Ramos (cell line): Measurements from ENCODE around the gene CABLES2.

Experiments used
- in situ Hi-C: fragments of 300-500 bp; cut with MboI; formaldehyde crosslinking; loops from one replicate; pipeline ENCODE4 v1.14.3; 2022; ENCODE audit warnings: low sequenced_read_pairs; ENCODE audit not compliant: unreplicated experiment

Gene CABLES2

GRCh38 chr20:62420846-62421715, 14.0 kb upstream of the CABLES2 start:
- in situ Hi-C loops: no loop called here

- in situ Hi-C loops: no loop called here
Measured at GRCh38 chr20:62419759-62420158, 12.7 kb upstream of the CABLES2 start.

- in situ Hi-C loops: no loop called here
Measured at GRCh38 chr20:62418709-62419487, 11.8 kb upstream of the CABLES2 start.

DNA sequence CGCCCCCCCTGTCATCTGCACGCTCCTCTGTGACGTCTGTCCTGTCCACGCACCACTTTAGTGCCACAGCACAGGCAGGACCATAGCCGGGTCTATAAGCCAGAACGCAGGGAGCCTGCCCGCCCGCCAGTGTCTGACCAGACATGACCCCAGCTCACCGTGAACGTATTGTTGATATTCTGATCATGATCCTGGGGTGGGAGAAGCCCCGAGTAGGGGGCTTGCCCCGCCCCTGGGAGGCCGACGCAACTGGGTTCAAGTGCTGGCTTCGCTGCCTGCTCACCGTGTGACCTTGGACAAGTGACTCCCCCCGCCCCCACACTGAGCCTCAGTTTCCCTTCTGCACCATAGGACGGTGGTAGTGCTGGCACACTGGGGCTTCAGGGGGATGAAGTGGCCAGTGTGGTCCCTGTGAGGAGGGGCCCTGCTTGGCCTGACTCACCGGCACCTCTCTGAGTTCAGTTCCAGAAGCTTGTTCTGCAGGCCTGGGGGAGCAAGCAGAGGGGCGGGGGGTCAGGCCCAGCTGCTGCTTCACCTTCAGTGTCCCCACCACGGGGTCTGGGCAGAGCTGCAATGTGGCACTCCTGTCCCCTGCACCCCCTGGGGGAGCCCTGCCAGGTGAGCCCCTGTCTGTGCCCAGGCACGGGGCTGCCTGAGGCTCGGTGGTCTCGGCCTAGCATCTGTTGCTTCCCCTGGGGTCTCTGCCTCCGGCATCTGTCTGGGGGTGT, 11.1 kb upstream of the CABLES2 start:
- in situ Hi-C loops: no loop called here

DNA sequence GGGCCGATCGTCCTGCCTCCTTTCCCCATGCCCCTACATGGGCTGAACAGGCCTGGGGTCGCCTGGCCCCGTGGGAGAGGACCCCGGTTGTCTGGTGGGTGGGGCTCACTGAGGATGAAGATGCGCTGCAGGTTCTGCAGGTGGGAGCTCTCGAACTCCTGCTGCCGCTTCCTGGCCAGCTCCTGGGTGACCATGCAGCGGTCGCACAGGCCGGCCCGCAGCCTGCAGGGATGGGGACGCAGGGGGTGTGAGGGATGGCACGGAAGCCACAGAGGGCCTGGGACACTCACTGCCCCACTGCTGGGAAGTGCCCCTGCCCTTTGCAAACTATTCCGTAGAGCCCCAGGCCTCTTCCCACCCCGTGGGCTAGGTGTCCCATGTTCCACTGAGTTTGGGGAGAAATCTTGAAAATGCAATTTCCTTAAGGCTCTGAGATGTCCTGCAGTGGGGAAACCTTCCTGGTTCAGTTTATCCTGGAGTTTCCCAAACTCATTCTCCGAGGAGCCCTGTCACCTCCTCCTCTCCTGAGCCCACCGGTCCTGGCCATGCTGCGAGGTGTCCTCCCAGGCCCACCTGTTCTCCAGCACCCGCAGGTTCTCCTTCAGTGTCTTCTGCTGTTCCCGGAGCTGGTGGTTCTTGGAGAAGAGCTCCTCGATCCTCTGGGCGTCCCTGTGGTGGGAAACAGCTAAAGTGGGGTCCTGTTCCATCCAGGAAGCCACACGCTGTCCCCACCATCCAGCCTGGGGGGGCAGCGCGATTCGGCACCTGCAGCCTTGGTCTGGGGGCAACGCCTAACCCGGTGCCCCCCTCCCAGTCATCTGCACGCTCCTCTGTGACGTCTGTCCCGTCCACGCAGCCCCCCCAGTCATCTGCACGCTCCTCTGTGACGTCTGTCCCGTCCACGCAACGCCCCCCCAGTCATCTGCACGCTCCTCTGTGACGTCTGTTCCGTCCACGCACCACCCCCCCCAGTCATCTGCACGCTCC, 9.9 kb upstream of the CABLES2 start:
- in situ Hi-C loops: no loop called here

DNA sequence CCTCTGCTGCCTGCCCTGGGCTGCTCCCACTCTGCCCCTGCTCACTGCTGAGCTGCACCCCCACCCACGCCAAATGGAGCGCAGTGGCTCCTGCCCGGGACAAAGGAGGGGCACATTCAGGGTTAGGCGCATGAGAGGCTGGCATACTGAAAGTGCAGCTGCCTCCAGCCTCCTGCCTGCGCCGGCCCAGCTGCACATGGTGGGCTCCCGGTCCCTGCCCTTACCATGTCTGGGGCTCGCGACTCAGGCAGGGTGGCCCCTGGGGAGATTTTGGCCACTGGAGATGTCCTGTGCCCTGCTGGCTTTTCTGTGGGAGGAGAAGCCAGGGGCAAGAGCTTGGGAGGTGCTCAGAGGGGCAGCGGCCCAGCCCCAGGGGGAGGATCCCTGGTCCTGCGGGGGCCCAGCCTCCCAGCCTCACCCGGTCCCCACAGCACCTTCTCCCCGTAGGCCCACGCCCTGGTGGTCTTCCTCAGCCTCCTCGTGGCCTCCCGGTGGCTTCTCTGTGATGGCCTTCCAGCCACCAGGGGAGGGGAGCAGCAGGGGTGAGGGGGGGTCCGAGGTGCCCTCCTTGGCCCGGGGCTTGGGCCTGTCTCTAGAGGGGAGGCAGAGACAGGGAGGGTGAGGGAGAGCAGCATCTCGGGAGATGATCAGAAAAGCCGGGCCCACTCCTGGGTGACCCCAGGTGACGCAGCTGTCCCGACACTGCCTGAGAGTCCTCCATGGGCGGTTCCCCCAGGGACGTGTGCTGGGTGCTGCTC, 8.4 kb upstream of the CABLES2 start:
- in situ Hi-C loops: no loop called here

GRCh38 chr20:62413896-62414481, 6.9 kb upstream of the CABLES2 start:
- in situ Hi-C loops: no loop called here

DNA sequence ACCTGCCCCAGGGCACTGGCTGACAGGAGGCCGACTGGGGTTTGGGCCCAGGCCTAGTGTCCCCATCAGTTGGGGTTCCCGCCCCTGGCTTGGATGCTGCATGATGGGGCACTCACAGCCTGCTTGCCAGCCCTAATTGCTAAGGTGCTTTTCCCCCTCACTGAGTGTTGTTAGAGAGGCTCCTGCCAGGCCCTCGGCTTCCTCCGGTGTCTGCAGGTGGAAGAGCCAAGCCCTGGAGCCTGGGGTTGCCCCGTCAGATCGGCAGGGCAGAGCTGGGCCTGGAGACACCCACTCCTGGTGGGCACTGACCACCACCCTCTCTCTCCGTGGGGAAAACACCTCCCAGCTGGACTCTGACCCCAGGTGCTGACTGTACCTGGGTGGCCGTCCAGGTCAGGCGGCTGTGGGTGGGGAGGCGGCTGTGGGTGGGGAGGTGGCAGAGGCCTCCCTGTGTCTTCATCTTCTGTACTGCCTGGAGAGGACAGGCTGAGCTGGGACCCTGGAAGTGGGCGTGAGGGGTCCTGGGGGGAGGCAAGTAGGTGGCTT, 6.0 kb upstream of the CABLES2 start:
- in situ Hi-C loops: no loop called here

- in situ Hi-C loops: no loop called here
Measured at GRCh38 chr20:62412194-62413024, 5.3 kb upstream of the CABLES2 start.

DNA sequence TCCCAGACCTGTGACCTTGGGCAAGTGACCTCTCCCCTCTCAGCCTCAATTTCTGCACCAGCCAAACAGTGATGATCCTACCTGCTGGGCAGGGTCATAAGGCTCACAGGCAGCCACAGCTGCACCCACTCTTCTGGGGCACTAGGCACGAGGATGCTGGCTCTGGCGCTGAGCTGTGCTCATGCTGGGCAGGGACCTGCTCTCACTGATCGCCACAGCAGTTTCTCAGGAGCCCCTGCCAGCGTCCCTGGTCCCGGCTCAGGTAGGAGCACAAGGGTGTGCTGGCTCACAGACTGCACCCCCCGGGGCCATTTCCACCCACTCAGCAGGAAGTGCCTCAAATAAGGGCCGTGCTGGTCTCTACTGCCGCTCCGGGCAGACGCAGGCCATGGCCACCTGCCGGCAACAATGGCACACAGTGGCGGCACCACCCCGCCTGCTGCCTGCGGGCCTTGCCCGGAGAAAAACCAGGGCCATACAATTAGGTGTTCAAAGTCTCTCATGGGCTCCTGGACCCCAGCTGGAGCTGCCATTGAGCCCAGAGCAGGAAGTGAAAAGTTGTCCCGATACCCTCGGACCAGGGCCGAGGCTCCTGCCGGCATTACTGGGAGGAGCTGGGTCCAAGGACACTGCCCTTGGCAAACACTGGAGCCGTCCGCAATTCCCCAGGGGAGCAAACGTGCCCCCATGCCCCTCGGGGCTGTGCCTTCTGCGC, 4.6 kb upstream of the CABLES2 start:
- in situ Hi-C loops: no loop called here

DNA sequence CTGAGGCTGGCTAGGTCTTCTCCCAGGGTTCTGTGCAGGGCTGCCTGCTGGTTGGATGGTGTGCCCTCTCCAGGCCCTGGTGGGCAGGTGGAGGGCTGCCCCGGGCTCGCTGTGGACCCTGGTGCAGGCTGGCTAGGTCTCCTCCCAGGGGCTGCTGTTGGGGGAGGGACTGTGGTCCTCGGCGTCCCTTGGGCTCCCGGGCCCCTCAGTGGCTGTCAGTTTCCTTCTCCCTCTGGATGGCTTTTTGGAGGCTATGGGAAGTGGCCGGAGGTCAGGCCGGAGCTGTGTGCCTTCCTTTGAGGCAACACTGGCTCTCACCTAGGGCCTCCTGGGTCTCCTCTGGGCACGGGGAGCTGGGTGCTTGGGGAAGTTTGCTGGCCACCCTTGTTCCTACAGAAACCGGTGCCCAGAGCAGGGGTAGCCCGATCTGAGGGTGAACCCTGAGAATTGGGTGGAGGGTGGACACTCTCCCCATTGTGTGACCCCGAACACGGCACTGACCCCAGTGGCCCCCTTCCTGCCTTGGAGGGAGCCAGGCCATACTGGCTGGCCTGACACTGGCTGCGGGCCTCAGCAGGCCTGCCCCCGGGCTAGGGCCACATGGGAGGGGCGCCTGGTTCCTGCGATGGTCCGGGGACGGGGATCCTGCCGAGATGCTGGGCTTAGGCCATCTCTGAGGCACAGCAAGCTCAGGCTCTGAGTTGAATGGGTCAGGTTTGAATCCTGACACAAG, 3.8 kb upstream of the CABLES2 start:
- in situ Hi-C loops: no loop called here

DNA sequence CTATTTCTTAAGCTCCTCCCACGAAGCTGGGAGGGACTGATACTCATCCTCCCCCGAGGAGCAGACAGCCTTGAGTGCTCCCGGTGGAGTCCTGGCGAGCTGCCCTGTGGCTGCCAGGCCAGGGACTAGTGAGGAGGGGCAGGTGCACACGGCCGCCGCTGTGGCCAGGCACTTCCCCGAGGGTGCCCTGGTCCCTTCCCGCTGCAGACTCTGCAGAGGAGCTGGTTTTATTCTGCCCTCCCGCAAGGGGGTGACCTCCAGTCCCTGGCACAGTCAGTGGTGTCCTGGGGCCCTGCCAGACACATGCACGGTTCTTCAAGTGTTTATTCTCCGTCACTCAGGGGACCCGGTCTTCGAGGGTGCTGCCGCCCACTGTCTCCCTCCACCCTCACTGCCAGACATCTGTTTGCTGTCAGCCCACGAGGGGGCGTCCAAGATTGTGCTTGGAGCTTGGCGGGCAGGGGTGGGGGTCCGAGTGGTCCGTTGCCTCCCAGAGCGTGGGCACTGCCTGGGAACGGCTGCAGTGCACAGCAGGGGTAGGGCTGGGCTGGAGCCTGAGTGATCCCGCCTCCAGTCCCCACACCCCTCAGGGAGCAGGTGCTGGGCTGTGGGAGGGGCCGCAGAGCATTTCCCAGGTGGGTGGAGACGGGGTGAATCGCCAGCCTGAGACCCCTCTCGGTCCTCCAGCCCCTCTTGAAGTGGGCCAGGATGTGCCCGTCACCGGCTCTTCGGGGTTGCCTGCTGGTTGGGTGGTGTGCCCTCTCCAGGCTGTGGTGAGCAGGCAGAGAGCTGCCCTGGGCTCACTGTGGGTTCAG, 3.1 kb upstream of the CABLES2 start:
- in situ Hi-C loops: loop anchor here (10.0 kb wide), 1 partner anchor 385 kb away; the partner anchor contains the start of gene MRGBP

DNA sequence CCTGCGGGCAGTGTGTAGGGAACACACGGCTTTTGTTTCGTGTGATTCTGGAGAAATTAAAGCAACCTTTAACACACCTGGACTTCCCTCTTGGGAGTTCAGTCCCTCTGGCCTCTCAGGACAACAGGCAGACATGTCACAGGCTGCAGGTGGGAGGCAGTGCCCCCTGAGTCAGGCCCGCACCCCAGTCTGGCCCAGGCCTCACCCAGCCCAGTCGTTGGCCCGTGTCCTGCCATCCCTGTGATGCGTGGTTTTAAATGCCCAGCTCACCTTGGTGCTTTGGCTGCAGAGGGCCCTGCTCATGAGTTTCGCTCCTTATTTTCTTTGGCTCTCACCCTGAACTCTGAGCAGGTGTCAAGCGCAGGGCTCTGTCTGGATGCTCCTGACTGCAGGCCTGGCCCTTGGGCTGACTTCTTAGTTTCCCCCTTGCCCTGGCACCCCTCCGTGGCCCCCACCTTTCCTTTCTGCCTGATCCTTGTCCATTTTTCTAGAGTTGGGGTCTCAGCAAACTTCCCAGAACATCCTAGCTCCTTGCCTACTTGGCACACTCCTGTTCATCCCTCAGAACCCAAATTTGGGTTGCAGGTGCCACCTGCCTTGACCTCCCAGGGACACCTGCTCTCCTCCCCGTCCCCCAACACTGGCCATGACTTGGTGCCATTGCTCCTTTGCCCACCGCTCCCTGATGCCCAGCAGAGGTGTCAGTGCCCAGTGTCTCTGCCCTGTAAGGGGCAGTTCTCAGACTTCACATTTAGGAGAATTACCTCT, 2.2 kb upstream of the CABLES2 start:
- in situ Hi-C loops: loop anchor here (10.0 kb wide), 1 partner anchor 386 kb away; the partner anchor contains the start of gene MRGBP

- in situ Hi-C loops: loop anchor here (10.0 kb wide), 1 partner anchor 386 kb away; the partner anchor contains the start of gene MRGBP
Measured at GRCh38 chr20:62408640-62409039, 1.6 kb upstream of the CABLES2 start.
